GM12878 (cell line): ENCODE measurements around the gene HIRA. TPM values are rescaled to one million over a fixed set of nuclear protein-coding genes. Genes with fewer than 3 reads are reported as not detected.

ENCODE experiments used
- ATAC-seq: fragments of 200-7000 bp; cut with Tn5 transposase; 3 replicates; pipeline ENCODE4 v1.9.1; 2020; ENCODE audit warnings: mild to moderate bottlenecking, moderate library complexity
- BruUV-seq: library from RNA; stranded (reverse); fragments of 400-500 nt; replicated peaks from 2 replicates; lab custom pipeline; 2021; lab: Mats Ljungman, UMichigan
- CTCF ChIA-PET: fragments of 300-600 bp; sonication (Branson Sonifier 250); formaldehyde crosslinking; extraction: SDS; loops from one replicate; lab custom pipeline; 2021; ENCODE audit warnings: inconsistent platforms; lab: Yijun Ruan, JAX
- POLR2A ChIA-PET: fragments of 350-600 bp; formaldehyde crosslinking; extraction: SDS; loops from one replicate; lab custom pipeline; 2021; ENCODE audit warnings: inconsistent platforms; lab: Charles Lee
- RAD21 ChIA-PET: fragments of 300-600 bp; sonication (Branson Sonifier 250); formaldehyde crosslinking; loops from one replicate; lab custom pipeline; 2023; ENCODE audit warnings: antibody characterized with exemption; ENCODE audit not compliant: unreplicated experiment; lab: Charles Lee
- SMC1A ChIA-PET: fragments of 300-600 bp; sonication (Branson Sonifier 250); formaldehyde crosslinking; loops from one replicate; lab custom pipeline; 2023; ENCODE audit not compliant: unreplicated experiment, uncharacterized antibody; lab: Charles Lee
- DNase-seq: peaks from one replicate; pipeline ENCODE4 v3.0.0-alpha.2; 2011; ENCODE audit warnings: low read depth, low spot score
- FAIRE-seq: peaks from 3 replicates; lab custom pipeline; 2011; peaks lifted over from hg19 to GRCh38; lab: Jason Lieb, UNC
- H2AFZ ChIP-seq: 2 replicates; pipeline ENCODE4 v1.6.0; 2011; ENCODE audit warnings: low read depth, low read length, control low read depth; ENCODE audit not compliant: control insufficient read depth
- H3K27ac ChIP-seq: 2 replicates; pipeline ENCODE4 v1.5.1; 2011; ENCODE audit warnings: control low read depth; ENCODE audit not compliant: control insufficient read depth, insufficient read depth
- H3K27me3 ChIP-seq, 2 experiments: replicated peaks in 1 of 2; 2 replicates each; pipeline versions ENCODE4 v1.6.0 to v1.6.1; 2011; ENCODE audit warnings: low read length in 1 of 2; ENCODE audit not compliant: control insufficient read depth in 2 of 2, insufficient read depth in 2 of 2
- H3K36me3 ChIP-seq, 2 experiments: 2 replicates each; pipeline ENCODE4 v1.5.1; 2011; ENCODE audit warnings: low read length in 1 of 2; ENCODE audit not compliant: control insufficient read depth in 2 of 2, insufficient read depth in 2 of 2
- H3K4me1 ChIP-seq: 2 replicates; pipeline ENCODE4 v1.6.1; 2011; ENCODE audit warnings: mild to moderate bottlenecking, low read length, moderate library complexity, mixed read lengths; ENCODE audit not compliant: control insufficient read depth, insufficient read depth
- H3K4me2 ChIP-seq: 2 replicates; pipeline ENCODE4 v1.6.0; 2011; ENCODE audit warnings: control low read depth; ENCODE audit not compliant: control insufficient read depth, insufficient read depth
- H3K4me3 ChIP-seq: fragments of 200-600 bp; sonication (generic); 2 replicates; pipeline ENCODE4 v1.5.1; 2016
- H3K79me2 ChIP-seq: 2 replicates; pipeline ENCODE4 v1.6.0; 2011; ENCODE audit warnings: low read length; ENCODE audit not compliant: control insufficient read depth, insufficient read depth
- H3K9ac ChIP-seq: 2 replicates; pipeline ENCODE4 v1.8.0; 2011; ENCODE audit warnings: low read length, control low read depth, mixed read lengths; ENCODE audit not compliant: control insufficient read depth, insufficient read depth
- H3K9me3 ChIP-seq: replicated peaks from 3 replicates; pipeline ENCODE4 v1.5.1; 2011; ENCODE audit warnings: mild to moderate bottlenecking, low read length; ENCODE audit not compliant: control insufficient read depth, insufficient read depth
- H4K20me1 ChIP-seq: 2 replicates; pipeline ENCODE4 v1.6.0; 2011; ENCODE audit not compliant: control insufficient read depth, insufficient read depth
- GABPA ChIP-seq: IDR thresholded peaks from 2 replicates; pipeline ENCODE4 v1.6.1; 2014; ENCODE audit warnings: antibody characterized with exemption, low read depth, mild to moderate bottlenecking, inconsistent platforms
- MYB ChIP-seq: fragments of 150-350 bp; IDR thresholded peaks from 2 replicates; pipeline ENCODE4 v1.6.1; 2014; ENCODE audit warnings: mild to moderate bottlenecking, low read depth, low read length, borderline replicate concordance
- SIX5 ChIP-seq: IDR thresholded peaks from 2 replicates; pipeline ENCODE4 v1.6.1; 2011; ENCODE audit warnings: mild to moderate bottlenecking, low read depth, low read length, moderate library complexity; ENCODE audit not compliant: severe bottlenecking
- YBX1 ChIP-seq: fragments of 450-650 bp; IDR thresholded peaks from 2 replicates; pipeline ENCODE4 v1.6.1; 2016; ENCODE audit warnings: antibody characterized with exemption
- ZNF207 ChIP-seq: fragments of 450-650 bp; IDR thresholded peaks from 2 replicates; pipeline ENCODE4 v1.6.1; 2014; ENCODE audit warnings: antibody characterized with exemption, mild to moderate bottlenecking, borderline replicate concordance
- whole genome bisulfite sequencing: methylation state at CpG from one replicate; pipeline ENCODE4 v1.1.6; 2016; ENCODE audit warnings: low lambda C conversion rate; ENCODE audit not compliant: insufficient replicate concordance, insufficient coverage; ENCODE audit errors: missing lambda C conversion rate; 5-methylcytosine and 5-hydroxymethylcytosine counted together
- in situ Hi-C: fragments of 300-500 bp; cut with MboI; formaldehyde crosslinking; loops from 9 replicates; pipeline ENCODE4 v1.14.3; 2018; ENCODE audit warnings: mixed read lengths
- intact Hi-C: fragments of 100-400 bp; cut with micrococcal nuclease; formaldehyde crosslinking; loops from one replicate; pipeline ENCODE4 v1.14.2; 2022; ENCODE audit not compliant: unreplicated experiment
- polyA plus RNA-seq, 11 experiments: library from polyadenylated mRNA; depleted of rRNA in 4 of 11; unstranded in 6 of 11; stranded (reverse) in 5 of 11; fragments of >200 nt; fragmentation: Nextera tagmentation in 4 of 11; fragmentation: Illumina TruSeq in 1 of 11; extraction: Ambion mirVana in 4 of 11; extraction: Trizol in 1 of 11; gene quantifications; 1 replicate in 1 of 11; 2 replicates in 10 of 11; pipeline versions ENCODE4 v1.2.1 to v1.2.3, GENCODE V29; 2011 to 2016; ENCODE audit warnings: inconsistent platforms in 2 of 11, missing spikeins in 2 of 11, low read depth in 1 of 11
- total RNA-seq, 4 experiments: library from RNA; depleted of rRNA in 3 of 4; stranded (reverse); fragments of >200 nt in 3 of 4; fragmentation: Illumina TruSeq in 1 of 4; extraction: Trizol in 1 of 4; gene quantifications; 2 replicates each; pipeline versions ENCODE4 v1.2.1 to v1.2.3, GENCODE V29; 2013 to 2021
- TF ChIP-seq, protein P1 (sequence below): fragments of 150-350 bp; IDR thresholded peaks from 2 replicates; pipeline ENCODE4 v1.6.1; 2014; ENCODE audit warnings: mild to moderate bottlenecking, low read depth, low read length

HIRA gene
- total and polyA plus RNA-seq, 10 of the 15 experiments (the other 5 are each of a cell fraction or from before 2014, with no cell fraction given), result 0.34 to 32.7 (median 14.5) TPM

DNA sequence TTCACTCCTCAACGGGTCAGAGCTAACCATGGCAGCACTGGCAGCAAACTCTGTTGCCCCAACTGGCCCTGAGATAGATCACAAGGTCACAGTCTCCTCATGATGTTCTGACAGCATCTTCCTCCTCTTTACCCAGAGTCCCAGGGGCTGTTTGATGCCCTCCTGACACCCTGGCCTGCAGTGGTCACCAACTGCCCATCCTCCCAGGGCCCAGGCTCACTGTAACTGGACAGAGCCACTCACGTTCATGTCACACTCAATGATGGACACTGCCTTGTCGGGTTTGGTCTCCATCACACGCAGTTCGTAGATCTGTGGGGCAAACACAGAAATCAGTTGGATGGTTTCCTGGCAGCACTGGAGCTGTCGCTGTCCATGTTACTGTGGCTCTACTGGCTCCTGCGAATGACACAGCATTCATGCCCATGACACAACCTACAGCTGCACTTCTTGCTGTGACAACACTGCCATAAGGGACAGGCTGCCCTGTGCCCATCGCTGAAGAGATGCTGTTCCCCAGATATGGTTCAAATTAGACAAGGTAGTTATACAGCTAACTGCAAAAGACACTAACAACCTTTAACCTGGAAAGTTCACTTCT lies 26.4 kb upstream of the HIRA start (continued):
- TF ChIP-seq GABPA (no peak), SIX5 (no peak), MYB (no peak), YBX1 (no peak)
- TF ChIP-seq, protein P1, sequence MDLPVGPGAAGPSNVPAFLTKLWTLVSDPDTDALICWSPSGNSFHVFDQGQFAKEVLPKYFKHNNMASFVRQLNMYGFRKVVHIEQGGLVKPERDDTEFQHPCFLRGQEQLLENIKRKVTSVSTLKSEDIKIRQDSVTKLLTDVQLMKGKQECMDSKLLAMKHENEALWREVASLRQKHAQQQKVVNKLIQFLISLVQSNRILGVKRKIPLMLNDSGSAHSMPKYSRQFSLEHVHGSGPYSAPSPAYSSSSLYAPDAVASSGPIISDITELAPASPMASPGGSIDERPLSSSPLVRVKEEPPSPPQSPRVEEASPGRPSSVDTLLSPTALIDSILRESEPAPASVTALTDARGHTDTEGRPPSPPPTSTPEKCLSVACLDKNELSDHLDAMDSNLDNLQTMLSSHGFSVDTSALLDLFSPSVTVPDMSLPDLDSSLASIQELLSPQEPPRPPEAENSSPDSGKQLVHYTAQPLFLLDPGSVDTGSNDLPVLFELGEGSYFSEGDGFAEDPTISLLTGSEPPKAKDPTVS, result no peak

DNA sequence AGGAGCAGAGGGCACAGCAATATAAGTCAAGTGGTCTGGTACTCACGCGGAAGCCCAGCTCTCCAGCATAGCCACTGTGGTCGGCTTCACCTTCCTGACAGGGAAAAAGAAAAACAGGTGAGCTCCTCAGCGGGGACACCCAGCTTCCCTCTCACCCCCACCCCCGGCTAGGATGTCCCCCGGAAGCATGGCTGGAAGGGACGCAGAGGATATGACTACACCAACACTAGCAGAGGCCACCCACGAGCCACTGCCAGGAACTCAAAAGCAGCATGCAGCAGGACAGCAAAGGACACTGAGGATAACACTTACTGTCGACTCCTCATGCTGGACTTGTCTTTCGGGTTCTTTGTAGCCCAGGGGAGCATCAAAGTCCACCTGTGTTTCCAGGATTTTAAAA lies 25.0 kb upstream of the HIRA start:
- Histone ChIP-seq H3K9me3 (no peaks in the 10 kb centered on the region), H3K4me1 (no peaks in the 10 kb centered on the region), H3K36me3 (peaks cover 31 to 40% of the 10 kb centered on the region in 2 experiments; a peak in 3 of 4 replicates), H4K20me1 (no peaks in the 10 kb centered on the region), H3K79me2 (no peaks in the 10 kb centered on the region), H3K9ac (no peak overlapping the region), H3K4me2 (no peak overlapping the region), H2AFZ (no peak overlapping the region), H3K27ac (no peak overlapping the region), H3K4me3 (no peak overlapping the region), H3K27me3 (no peaks in the 10 kb centered on the region)
- DNase-seq (no peak), FAIRE-seq (no peak), ATAC-seq (no peak)
- POLR2A ChIA-PET, result no interaction called here
- CTCF ChIA-PET, result no interaction called here
- BruUV-seq, result no TSS peak
- RAD21 ChIA-PET, result no interaction called here
- SMC1A ChIA-PET, result no interaction called here
- no peak for TF ChIP-seq ZNF207
- in situ Hi-C loops (no loop called here), intact Hi-C loops (no loop called here)
- WGBS, result 93% methylated on average over 10 of the region's 10 CpGs
